ENCODE data around the gene TMEM30B.
"Not testable (repeated sequence)": the region's sequence is repeated elsewhere in the genome, so short reads cannot be mapped to it uniquely, and the experiment has no call there.

- TF ChIP-seq CTCF, POLR2A (IDR thresholded peaks at IDR 0.05): not testable (repeated sequence)
Measured at GRCh38 chr14:61320170-61320569, 39.0 kb upstream of the TMEM30B start.

Measured in adrenal gland (tissue), 5 donors.